ENCODE measurements around the gene LRRC10B.

LRRC10B gene

GRCh38 chr11:61510166-61510919 lies 1.8 kb downstream of the LRRC10B start:
- DNase-seq: no peak

- no peak for DNase-seq
These were observed 2.4 kb downstream of the LRRC10B start for GRCh38 chr11:61510974-61511373.

- no peak for DNase-seq
These were observed 2.8 kb downstream of the LRRC10B start for GRCh38 chr11:61511383-61511782.

- no peak for DNase-seq
These were observed 3.9 kb downstream of the LRRC10B start for GRCh38 chr11:61512435-61512834.

- no peak for DNase-seq
These were observed 4.7 kb downstream of the LRRC10B start for GRCh38 chr11:61513143-61513765.

GRCh38 chr11:61514050-61514917 lies 5.7 kb downstream of the LRRC10B start:
- DNase-seq: no peak

GRCh38 chr11:61515686-61516085 lies 7.1 kb downstream of the LRRC10B start:
- no peak for DNase-seq

- peak; percentile 30 for DNase-seq
These were observed 7.6 kb downstream of the LRRC10B start for GRCh38 chr11:61516191-61516590.

- peak; percentile 87 for DNase-seq
These were observed 8.4 kb downstream of the LRRC10B start for GRCh38 chr11:61516675-61517572.

- no peak for DNase-seq
These were observed 9.7 kb downstream of the LRRC10B start for GRCh38 chr11:61518032-61518795.

- no peak for DNase-seq
These were observed 14.3 kb downstream of the LRRC10B start for GRCh38 chr11:61522881-61523280.

GRCh38 chr11:61524446-61524845 lies 15.9 kb downstream of the LRRC10B start:
- DNase-seq: no peak

- DNase-seq: no peak
These were observed 16.5 kb downstream of the LRRC10B start for GRCh38 chr11:61524963-61525587.

- DNase-seq: no peak
These were observed 17.7 kb downstream of the LRRC10B start for GRCh38 chr11:61526229-61526628.

- DNase-seq: no peak
These were observed 18.6 kb downstream of the LRRC10B start for GRCh38 chr11:61526956-61527731.

GRCh38 chr11:61528114-61528513 lies 19.6 kb downstream of the LRRC10B start:
- DNase-seq: no peak

- no peak for DNase-seq
These were observed 21.1 kb downstream of the LRRC10B start for GRCh38 chr11:61529537-61530225.

- DNase-seq: no peak
These were observed 22.5 kb downstream of the LRRC10B start for GRCh38 chr11:61531044-61531443.

GRCh38 chr11:61532134-61533038 lies 23.8 kb downstream of the LRRC10B start:
- peak; percentile 71 for DNase-seq
